ENCODE results near the gene NR2F1.

Gene NR2F1

GRCh38 chr5:93642526-93642925 is 59.5 kb downstream of the NR2F1 start:
- DNase-seq (ENCODE audit: low spot score): no peak
